Measurements from ENCODE around the gene AOPEP. TPM values are rescaled to one million over a fixed set of nuclear protein-coding genes. Genes with fewer than 3 reads are reported as not detected.

AOPEP gene
- total RNA-seq, 1 donor from 2014 or later: 92.3 TPM

DNA sequence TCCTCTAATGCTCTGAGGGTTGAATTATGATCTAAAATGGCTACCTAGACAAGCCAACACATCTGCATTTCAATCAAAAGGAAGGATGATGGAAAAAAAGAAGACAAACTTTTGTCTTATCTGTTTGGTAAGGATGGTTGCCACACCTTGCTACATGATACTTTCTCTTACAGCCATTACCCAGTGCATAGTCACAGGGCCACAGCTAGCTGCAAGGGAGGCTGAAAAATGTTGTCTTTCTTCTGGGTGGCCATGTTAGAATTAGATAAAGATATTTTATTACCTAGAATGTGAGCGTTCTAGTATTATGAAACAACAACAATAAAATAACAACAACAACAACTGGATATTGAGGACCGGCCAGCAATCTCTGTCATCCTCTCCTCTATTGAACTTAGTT, 4.7 kb upstream of the AOPEP start:
- Mint-ChIP-seq H3K4me1 (ENCODE audit: low read depth) (peaks cover 3% of the 10 kb centered on the region), H3K27me3 (ENCODE audit: low read depth) (no peaks in the 10 kb centered on the region), H3K36me3 (ENCODE audit: low read depth) (peaks cover 1% of the 10 kb centered on the region), H3K27ac (ENCODE audit: unreplicated experiment) (no peak overlapping the region), H3K9me3 (ENCODE audit: low read depth) (peaks cover 5% of the 10 kb centered on the region), H3K4me3 (ENCODE audit: unreplicated experiment) (no peak overlapping the region)
- DNase-seq (ENCODE audit: low spot score): no peak
- TF ChIP-seq, protein P1, sequence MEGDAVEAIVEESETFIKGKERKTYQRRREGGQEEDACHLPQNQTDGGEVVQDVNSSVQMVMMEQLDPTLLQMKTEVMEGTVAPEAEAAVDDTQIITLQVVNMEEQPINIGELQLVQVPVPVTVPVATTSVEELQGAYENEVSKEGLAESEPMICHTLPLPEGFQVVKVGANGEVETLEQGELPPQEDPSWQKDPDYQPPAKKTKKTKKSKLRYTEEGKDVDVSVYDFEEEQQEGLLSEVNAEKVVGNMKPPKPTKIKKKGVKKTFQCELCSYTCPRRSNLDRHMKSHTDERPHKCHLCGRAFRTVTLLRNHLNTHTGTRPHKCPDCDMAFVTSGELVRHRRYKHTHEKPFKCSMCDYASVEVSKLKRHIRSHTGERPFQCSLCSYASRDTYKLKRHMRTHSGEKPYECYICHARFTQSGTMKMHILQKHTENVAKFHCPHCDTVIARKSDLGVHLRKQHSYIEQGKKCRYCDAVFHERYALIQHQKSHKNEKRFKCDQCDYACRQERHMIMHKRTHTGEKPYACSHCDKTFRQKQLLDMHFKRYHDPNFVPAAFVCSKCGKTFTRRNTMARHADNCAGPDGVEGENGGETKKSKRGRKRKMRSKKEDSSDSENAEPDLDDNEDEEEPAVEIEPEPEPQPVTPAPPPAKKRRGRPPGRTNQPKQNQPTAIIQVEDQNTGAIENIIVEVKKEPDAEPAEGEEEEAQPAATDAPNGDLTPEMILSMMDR (IDR thresholded peaks at IDR 0.05): no peak

DNA sequence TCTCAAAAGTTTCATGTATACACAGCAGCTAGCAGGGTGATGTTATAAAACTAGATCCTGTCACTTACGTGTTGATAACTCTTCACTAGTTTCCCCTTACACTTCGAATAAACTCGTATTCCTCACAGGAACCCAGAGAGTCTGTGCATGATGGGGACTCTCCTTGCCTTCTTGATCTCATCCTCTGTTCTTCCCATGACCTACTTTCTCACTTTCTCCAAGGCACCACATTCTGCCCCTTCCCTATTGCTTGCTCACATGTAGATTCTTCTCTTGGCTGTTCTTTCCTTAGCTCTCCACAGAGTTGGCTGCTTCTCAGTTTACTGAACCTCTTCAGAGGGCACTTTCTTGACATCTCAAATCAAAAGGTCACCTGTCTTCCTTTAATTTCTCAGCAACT, 1.2 kb upstream of the AOPEP start:
- no peak for DNase-seq (ENCODE audit: low spot score)
- peaks cover 1% of the 10 kb centered on the region for H3K36me3 Mint-ChIP-seq (ENCODE audit: low read depth)
- H3K27ac Mint-ChIP-seq (ENCODE audit: unreplicated experiment): no peak overlapping the region
- TF ChIP-seq, protein P1 (IDR thresholded peaks at IDR 0.05): no peak
- H3K4me1 Mint-ChIP-seq (ENCODE audit: low read depth): peaks cover 13% of the 10 kb centered on the region
- H3K27me3 Mint-ChIP-seq (ENCODE audit: low read depth): no peaks in the 10 kb centered on the region
- peaks cover 5% of the 10 kb centered on the region for H3K9me3 Mint-ChIP-seq (ENCODE audit: low read depth)
- peak overlapping the region; percentile 17 for H3K4me3 Mint-ChIP-seq (ENCODE audit: unreplicated experiment)

DNA sequence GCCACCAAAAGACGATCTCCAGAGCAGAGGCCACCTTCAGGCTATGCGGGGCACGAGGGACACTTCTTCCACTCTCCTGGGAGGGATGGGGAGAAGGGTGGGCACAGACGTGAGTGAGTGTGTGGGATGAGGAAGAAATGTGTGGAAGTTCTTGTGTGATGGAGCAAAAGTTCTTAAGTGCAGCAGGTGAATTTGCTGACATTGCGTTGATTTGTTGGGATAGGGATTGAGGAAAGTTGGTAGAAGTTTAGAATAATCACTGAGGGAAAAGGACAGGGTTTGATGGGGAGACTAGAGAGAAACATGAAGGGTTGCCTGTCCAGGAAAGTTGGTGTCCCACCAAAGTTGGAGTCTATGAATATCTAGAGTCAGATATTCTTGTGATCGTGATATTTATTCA, 2.2 kb downstream of the AOPEP start:
- TF ChIP-seq, protein P1 (IDR thresholded peaks at IDR 0.05): no peak
- Mint-ChIP-seq H3K27ac (ENCODE audit: unreplicated experiment) (no peak overlapping the region), H3K4me3 (ENCODE audit: unreplicated experiment) (no peak overlapping the region), H3K27me3 (ENCODE audit: low read depth) (no peaks in the 10 kb centered on the region), H3K36me3 (ENCODE audit: low read depth) (no peaks in the 10 kb centered on the region), H3K4me1 (ENCODE audit: low read depth) (peaks cover 13% of the 10 kb centered on the region), H3K9me3 (ENCODE audit: low read depth) (no peaks in the 10 kb centered on the region)
- DNase-seq (ENCODE audit: low spot score): no peak

DNA sequence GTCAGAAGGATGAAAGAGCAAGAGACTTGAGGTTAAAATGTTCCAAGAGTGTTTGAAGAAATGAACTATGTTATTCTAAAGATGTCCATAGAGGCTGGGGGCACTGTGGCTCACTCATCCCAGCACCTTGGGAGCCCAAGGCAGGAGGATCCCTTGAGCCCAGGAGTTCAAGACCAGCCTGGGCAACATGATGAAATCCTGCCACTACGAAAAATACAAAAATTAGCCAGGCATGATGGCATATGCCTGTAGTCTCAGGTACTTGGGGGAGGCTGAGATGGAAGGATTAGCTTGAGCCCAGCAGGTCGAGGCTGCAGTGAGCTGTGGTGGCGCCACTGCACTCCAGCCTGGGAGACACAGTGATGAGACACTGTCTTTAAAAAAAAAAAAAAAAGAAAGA, 2.7 kb downstream of the AOPEP start:
- Mint-ChIP-seq H3K27ac (ENCODE audit: unreplicated experiment) (no peak overlapping the region), H3K27me3 (ENCODE audit: low read depth) (no peaks in the 10 kb centered on the region), H3K9me3 (ENCODE audit: low read depth) (no peaks in the 10 kb centered on the region), H3K36me3 (ENCODE audit: low read depth) (no peaks in the 10 kb centered on the region), H3K4me3 (ENCODE audit: unreplicated experiment) (no peak overlapping the region), H3K4me1 (ENCODE audit: low read depth) (peaks cover 13% of the 10 kb centered on the region)
- TF ChIP-seq, protein P1 (IDR thresholded peaks at IDR 0.05): peak; percentile 22
- no peak for DNase-seq (ENCODE audit: low spot score)

DNA sequence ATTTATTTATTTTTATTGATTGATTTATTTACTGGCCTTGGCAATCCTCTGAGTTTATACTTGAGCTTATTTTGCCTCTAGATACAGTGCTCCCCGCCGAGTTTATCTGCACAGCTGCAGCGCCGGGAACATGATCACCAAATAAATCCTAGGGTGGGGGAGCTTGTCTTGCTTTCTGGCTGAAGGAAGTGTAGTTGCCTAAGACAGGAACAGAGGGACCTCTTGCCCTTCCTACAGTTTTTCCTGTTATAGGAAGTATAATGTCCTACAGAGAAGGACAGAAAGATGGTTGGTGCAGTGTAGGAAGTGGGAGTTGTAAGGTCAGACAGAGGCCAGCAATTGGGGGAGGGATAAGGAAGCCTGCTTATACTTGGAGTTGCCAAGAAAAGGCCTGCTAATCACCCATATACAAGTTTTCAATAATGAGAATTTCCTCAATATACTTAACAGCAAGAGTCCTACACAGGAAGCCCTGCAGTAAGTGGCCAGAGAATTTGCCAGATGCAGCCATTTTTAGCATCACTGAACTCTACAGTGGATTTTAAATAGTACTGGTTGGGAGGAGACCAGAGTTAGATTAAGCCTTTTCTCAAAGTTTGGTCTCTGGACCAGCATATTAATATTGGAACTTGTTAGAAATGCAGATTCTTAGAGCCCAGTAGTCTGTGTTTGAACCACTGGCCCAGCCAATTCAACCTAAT, 7.7 kb downstream of the AOPEP start:
- H3K36me3 Mint-ChIP-seq (ENCODE audit: low read depth): no peaks in the 10 kb centered on the region
- no peaks in the 10 kb centered on the region for H3K4me1 Mint-ChIP-seq (ENCODE audit: low read depth)
- DNase-seq (ENCODE audit: low spot score): no peak
- no peaks in the 10 kb centered on the region for H3K9me3 Mint-ChIP-seq (ENCODE audit: low read depth)
- no peak overlapping the region for H3K27ac Mint-ChIP-seq (ENCODE audit: unreplicated experiment)
- H3K4me3 Mint-ChIP-seq (ENCODE audit: unreplicated experiment): no peak overlapping the region
- H3K27me3 Mint-ChIP-seq (ENCODE audit: low read depth): no peaks in the 10 kb centered on the region
- TF ChIP-seq, protein P1 (IDR thresholded peaks at IDR 0.05): no peak
